K562 (cell line): ENCODE results near the gene NR6A1.

ENCODE experiments used
- FOXJ2 ChIP-seq: fragments of 200-800 bp; sonication (Bioruptor generic); IDR thresholded peaks from 2 replicates; pipeline ENCODE4 v1.6.1; 2016; ENCODE audit warnings: missing genetic modification characterization, missing compliant biosample characterization
- HNRNPUL1 ChIP-seq: fragments of 200-400 bp; formaldehyde crosslinking; IDR thresholded peaks from 2 replicates; pipeline ENCODE4 v1.6.1; 2017; ENCODE audit warnings: low read length
- KDM2B ChIP-seq: fragments of 250-450 bp; sonication (Bioruptor Pico); IDR thresholded peaks from 2 replicates; pipeline ENCODE4 v1.8.0; 2021; ENCODE audit warnings: mild to moderate bottlenecking, moderate library complexity
- RAD21 ChIP-seq, 2 experiments: fragments of 250-450 bp in 1 of 2; fragments of 450-650 bp in 1 of 2; sonication (Bioruptor Pico) in 1 of 2; formaldehyde crosslinking in 1 of 2; IDR thresholded peaks in 1 of 2; conservative IDR thresholded peaks in 1 of 2; 2 replicates each; pipeline versions ENCODE4 v1.4.0 to v1.8.0; 2020 to 2022; ENCODE audit warnings: mild to moderate bottlenecking in 2 of 2, moderate library complexity in 1 of 2
- TRIM28 ChIP-seq: fragments of 450-650 bp; IDR thresholded peaks from 2 replicates; pipeline ENCODE4 v1.6.1; 2017

- TF ChIP-seq HNRNPUL1 (no peak), TRIM28 (no peak), FOXJ2 (no peak), KDM2B (CRISPR knock-in tag) (no peak), RAD21 (CRISPR knock-in tag; conservative IDR thresholded peaks at IDR 0.05 in 1 of 2, IDR thresholded peaks at IDR 0.05 in 1 of 2) (no peak)
These were observed 269.3 kb downstream of the NR6A1 start for GRCh38 chr9:124501771-124502320.
